Stimulated activated CD4-positive, alpha-beta T cell treated with anti-CD3 and anti-CD28 coated beads, Interleukin-12 subunit alpha, Interleukin-12 subunit beta, amount 100 ng/mL, for 4 hours (primary cell): ENCODE measurements around the gene TRMT10C.
A peak's percentile ranks its signal among the peaks of the same experiment; 100 is the strongest.
"Not testable (repeated sequence)": the region's sequence is repeated elsewhere in the genome, so short reads cannot be mapped to it uniquely, and the experiment has no call there.

Source experiments
- DNase-seq: peaks from one replicate; pipeline ENCODE4 v3.0.0-alpha.2; 2020

The TRMT10C gene

GRCh38 chr3:101549473-101549872, 12.2 kb upstream of the TRMT10C start:
- no peak for DNase-seq

DNA sequence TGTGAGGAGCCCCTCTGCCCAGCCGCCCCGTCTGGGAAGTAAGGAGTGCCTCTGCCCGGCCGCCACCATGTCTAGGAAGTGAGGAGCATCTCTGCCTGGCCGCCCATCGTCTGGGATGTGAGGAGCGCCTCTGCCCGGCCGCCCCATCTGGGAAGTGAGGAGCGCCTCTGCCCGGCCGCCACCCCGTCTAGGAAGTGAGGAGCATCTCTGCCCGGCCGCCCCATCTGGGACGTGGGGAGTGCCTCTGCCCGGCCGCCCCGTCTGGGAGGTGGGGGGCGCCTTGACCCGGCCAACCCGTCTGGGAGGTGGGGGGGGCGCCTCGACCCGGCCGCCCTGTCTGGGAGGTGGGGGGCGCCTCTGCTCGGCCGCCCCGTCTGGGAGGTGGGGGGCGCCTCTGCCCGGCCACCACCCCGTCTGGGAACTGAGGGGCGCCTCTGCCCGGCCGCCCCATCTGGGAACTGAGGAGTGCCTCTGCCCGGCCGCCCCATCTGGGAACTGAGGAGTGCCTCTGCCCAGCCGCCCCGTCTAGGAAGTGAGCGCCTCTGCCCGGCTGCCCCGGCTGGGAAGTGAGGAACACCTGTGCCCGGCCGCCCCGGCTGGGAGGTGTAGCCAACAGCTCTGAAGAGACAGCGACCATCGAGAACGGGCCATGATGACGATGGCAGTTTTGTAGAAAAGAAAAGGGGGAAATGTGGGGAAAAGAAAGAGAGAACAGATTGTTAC, 10.1 kb upstream of the TRMT10C start:
- DNase-seq, result not testable (repeated sequence)

DNA sequence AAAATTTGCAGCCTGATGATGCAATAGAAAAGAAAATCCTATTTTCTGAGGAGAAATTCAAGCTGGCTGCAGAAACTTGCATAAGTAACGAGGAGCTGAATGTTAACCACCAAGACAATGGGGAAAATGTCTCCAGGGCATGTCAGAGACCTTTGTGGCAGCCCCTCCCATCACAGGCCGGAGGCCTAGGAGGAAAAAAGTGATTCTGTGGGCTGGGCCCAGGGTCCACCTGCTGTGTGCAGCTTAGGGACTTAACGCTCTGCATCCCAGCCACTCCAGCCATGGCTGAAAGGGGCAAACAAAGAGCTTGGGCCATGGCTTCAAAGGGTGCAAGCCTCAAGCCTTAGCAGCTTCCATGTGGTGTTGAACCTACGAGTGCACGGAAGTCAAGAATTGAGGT, 8.3 kb upstream of the TRMT10C start:
- not testable (repeated sequence) for DNase-seq

DNA sequence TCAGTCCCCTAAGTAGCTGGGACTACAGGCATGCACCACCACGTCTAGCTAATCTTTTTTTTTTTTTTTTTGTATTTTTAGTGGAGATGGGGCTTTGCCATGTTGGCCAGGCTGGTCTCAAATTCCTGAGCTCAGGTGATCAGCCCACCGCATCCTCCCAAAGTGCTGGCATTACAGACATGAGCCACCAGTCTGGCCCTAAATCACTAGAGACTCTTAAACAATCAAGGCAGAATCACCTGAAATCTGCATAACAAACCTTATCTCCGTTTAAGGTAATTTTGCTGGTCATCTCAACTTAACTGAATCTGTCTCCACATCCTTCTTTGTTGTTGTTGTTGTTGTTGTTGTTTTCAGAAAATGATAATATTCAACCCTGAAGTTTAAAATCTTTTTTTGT, 5.6 kb upstream of the TRMT10C start:
- DNase-seq, result no peak

GRCh38 chr3:101567528-101568317, 6.1 kb downstream of the TRMT10C start:
- peak; percentile 30 for DNase-seq

DNA sequence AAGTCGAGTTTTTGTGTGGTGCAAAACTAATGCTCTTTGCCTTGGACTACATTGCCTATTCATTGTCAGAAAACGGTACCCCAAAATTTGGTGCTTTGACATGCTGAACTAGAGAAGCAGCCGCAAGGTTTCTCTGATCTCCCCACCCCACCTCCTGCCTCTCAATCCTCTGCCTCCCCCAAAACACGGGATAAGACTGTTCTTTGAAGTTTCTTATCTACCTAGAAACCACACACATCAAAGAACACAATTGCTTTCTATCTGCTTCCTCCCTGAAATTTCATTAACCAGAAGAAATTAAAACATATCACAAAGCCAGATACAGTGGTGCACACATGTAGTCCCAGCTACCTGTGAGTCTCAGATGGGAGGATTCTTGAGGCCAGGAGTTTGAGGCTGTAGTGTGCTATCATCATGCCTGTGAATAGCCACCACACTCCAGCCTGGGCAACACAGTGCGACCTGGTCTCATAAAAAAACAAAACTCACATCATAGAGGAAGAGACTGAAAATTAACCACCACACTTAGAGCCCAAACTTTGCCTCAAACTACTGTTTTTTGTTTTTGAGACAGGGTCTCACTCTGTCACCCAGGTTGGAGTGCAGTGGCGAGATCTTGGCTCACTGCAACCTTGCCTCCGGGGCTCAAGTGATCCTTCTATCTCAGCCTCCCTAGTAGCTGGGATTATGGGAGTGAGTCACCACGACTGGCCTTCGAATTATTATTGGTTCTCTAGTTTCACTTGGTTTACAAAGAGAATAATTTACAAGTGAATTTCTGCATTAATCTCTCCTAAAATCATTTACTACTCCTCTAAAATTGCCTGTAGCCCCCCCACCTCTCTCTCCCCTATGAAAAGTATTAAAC, 9.6 kb downstream of the TRMT10C start:
- no peak for DNase-seq

GRCh38 chr3:101573449-101574387, 12.1 kb downstream of the TRMT10C start, which contains the start of gene PCNP:
PCNP (plus strand) TSS chr3:101574180; CDS start chr3:101574216, 36 bp downstream.
- peak; percentile 99 for DNase-seq

GRCh38 chr3:101574388-101575112, 12.9 kb downstream of the TRMT10C start:
- no peak for DNase-seq

GRCh38 chr3:101577286-101577685, 15.6 kb downstream of the TRMT10C start:
- DNase-seq, result no peak

- DNase-seq, result no peak
These were observed 26.9 kb downstream of the TRMT10C start for GRCh38 chr3:101588616-101589015.

GRCh38 chr3:101591071-101591470, 29.4 kb downstream of the TRMT10C start:
- DNase-seq, result no peak

- no peak for DNase-seq
These were observed 41.1 kb downstream of the TRMT10C start for GRCh38 chr3:101602731-101603130.

DNA sequence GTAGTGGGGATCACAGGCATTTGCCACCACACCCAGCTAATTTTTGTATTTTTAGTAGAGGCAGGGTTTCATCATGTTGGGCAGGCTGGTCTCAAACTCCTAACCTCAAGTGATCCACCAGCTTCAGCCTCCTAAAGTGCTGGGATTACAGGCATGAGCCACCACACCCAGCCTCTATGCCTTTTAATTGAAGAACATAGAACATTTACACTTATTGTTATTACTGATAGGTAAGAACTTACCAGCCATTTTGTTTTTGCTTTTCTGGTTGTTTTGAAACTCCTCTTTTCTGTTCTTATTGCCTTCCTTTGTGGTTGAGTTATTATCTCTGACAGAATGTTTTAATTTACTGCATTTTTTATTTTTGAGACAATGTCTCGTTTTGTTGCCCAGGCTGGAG, 41.5 kb downstream of the TRMT10C start:
- DNase-seq, result no peak

GRCh38 chr3:101605398-101605797, 43.7 kb downstream of the TRMT10C start:
- DNase-seq, result not testable (repeated sequence)

DNA sequence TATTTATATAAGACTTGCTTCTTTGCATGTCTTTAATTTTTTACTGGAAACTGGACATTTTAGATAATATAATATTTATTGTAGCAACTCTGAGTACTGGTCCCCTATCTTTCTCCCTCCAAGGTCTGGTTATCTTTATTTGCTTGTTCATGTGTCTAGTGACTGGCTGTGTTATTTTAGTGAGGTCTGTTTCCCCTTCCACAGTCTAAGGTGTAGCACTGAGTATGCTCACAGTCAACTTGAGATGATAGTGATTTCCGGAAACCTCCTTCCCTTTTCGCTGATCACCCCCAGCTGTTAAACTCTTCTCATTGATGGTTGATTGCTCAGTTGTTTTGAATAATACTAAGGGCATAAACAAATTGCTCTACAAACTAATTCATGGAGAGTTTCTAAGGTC, 49.4 kb downstream of the TRMT10C start:
- DNase-seq, result no peak

DNA sequence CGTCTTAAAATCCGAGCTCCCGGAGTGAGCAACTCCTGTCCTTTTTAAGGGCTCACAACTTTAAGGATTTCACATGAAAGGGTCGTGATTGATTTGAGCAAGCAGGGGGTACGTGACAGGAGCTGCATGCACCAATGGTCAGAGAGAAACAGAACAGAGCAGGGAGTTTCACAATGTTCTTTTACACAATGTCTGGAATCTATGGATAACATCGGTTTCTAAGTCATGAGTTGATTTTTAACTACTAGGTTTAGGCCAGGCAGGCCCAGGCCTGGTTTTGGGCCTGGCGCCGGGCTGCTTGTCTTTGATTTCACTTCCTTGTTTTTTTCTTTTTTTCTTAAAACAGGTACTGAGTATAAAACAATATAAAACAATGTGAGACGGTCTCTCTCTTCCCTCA, 51.3 kb downstream of the TRMT10C start:
- not testable (repeated sequence) for DNase-seq

GRCh38 chr3:101615525-101615924, 53.9 kb downstream of the TRMT10C start:
- no peak for DNase-seq
